ENCODE measurements around the gene MORC2.

Gene MORC2

GRCh38 chr22:30892286-30892685 is 76.3 kb downstream of the MORC2 start:
- Mint-ChIP-seq H3K27me3 (ENCODE audit: low read depth) (no peaks in the 10 kb centered on the region), H3K36me3 (ENCODE audit: low read depth) (peaks cover 10% of the 10 kb centered on the region), H3K9me3 (no peaks in the 10 kb centered on the region), H3K4me1 (no peaks in the 10 kb centered on the region), H3K27ac (no peak overlapping the region), H3K4me3 (no peak overlapping the region)
- TF ChIP-seq CTCF (IDR thresholded peaks at IDR 0.05; ENCODE audit: unreplicated experiment in 3 of 3), result no peak

- H3K36me3 Mint-ChIP-seq (ENCODE audit: low read depth), result peaks cover 8% of the 10 kb centered on the region
Measured at GRCh38 chr22:30891781-30892180, 76.8 kb downstream of the MORC2 start.

GRCh38 chr22:30891443-30891755 is 77.2 kb downstream of the MORC2 start:
- no peak overlapping the region for H3K27ac Mint-ChIP-seq
- TF ChIP-seq CTCF (IDR thresholded peaks at IDR 0.05; ENCODE audit: unreplicated experiment in 3 of 3), result no peak
- H3K4me1 Mint-ChIP-seq, result no peaks in the 10 kb centered on the region
- no peak overlapping the region for H3K4me3 Mint-ChIP-seq
- peaks cover 7% of the 10 kb centered on the region for H3K36me3 Mint-ChIP-seq (ENCODE audit: low read depth)
- H3K27me3 Mint-ChIP-seq (ENCODE audit: low read depth), result no peaks in the 10 kb centered on the region
- H3K9me3 Mint-ChIP-seq, result no peaks in the 10 kb centered on the region

More at GRCh38 chr22:30891781-30892180, 76.8 kb downstream of the MORC2 start:
- Mint-ChIP-seq H3K4me1 (no peaks in the 10 kb centered on the region), H3K9me3 (no peaks in the 10 kb centered on the region), H3K27me3 (ENCODE audit: low read depth) (no peaks in the 10 kb centered on the region), H3K4me3 (no peak overlapping the region), H3K27ac (no peak overlapping the region)
- TF ChIP-seq CTCF (IDR thresholded peaks at IDR 0.05; ENCODE audit: unreplicated experiment in 3 of 3), result no peak

- Mint-ChIP-seq H3K4me3 (no peak overlapping the region), H3K4me1 (no peaks in the 10 kb centered on the region), H3K36me3 (ENCODE audit: low read depth) (peaks cover 3% of the 10 kb centered on the region), H3K27me3 (ENCODE audit: low read depth) (no peaks in the 10 kb centered on the region), H3K27ac (no peak overlapping the region), H3K9me3 (no peaks in the 10 kb centered on the region)
- peak; percentile 66 to 70 (median 67) for TF ChIP-seq CTCF (IDR thresholded peaks at IDR 0.05; ENCODE audit: unreplicated experiment in 3 of 3)
Measured at GRCh38 chr22:30890686-30891442, 77.7 kb downstream of the MORC2 start.

GRCh38 chr22:30889996-30890480 is 78.5 kb downstream of the MORC2 start:
- Mint-ChIP-seq H3K4me3 (no peak overlapping the region), H3K36me3 (ENCODE audit: low read depth) (peaks cover 3% of the 10 kb centered on the region), H3K4me1 (no peaks in the 10 kb centered on the region), H3K27ac (no peak overlapping the region), H3K9me3 (no peaks in the 10 kb centered on the region), H3K27me3 (ENCODE audit: low read depth) (no peaks in the 10 kb centered on the region)
- no peak for TF ChIP-seq CTCF (IDR thresholded peaks at IDR 0.05; ENCODE audit: unreplicated experiment in 3 of 3)

Data from nephron (organoid).